Fibroblast of villous mesenchyme (primary cell): Measurements from ENCODE around the gene POLR2L. TPM values are rescaled to one million over a fixed set of nuclear protein-coding genes. Genes with fewer than 3 reads are reported as not detected.

Experiments
- DNase-seq: peaks from one replicate; pipeline ENCODE4 v3.0.0-alpha.2; 2010; ENCODE audit warnings: low read depth
- H3K4me3 ChIP-seq: 2 replicates; pipeline ENCODE4 v1.5.1; 2011; ENCODE audit warnings: low read depth, mild to moderate bottlenecking, low read length
- total RNA-seq: library from RNA; depleted of rRNA; stranded (reverse); fragments of >200 nt; gene quantifications from 2 replicates; pipeline ENCODE4 v1.2.3, GENCODE V29; 2012
- TF ChIP-seq, protein P1 (sequence below): IDR thresholded peaks from 2 replicates; pipeline ENCODE4 v1.5.1; 2012; ENCODE audit warnings: low read depth, mild to moderate bottlenecking, low read length; ENCODE audit not compliant: insufficient read depth

Gene POLR2L
- total RNA-seq, 1 donor: 92.4 TPM

DNA sequence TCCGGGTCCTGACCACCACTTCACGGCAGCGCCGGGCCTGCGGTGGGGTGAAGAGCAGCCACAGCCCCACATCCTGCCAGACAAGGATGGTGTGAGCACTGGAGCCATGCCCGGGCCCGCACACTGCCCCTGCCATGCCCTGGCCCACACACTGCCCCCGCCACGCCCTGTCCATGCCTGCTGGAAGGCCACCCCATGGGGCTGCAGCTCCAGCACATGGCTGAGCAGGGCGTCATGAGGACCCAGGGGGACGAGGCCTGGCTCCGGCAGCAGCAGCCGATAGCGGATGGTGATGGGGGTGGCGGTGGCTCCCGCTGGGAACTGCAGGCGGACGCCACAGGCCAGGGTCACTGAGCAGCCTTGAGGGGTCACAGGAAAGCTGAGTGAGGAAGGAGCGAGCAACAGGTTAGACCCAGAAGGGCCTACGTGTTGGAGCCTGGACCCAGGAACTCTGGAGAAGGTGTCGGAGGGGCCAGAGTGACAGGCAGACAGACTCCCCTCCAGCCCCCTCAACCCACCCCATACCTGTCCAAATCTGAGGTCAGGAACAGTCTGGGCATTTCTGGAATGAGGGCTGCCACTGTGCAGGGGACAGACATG lies 40.2 kb downstream of the POLR2L start:
- no peak overlapping the region for H3K4me3 ChIP-seq
- TF ChIP-seq, protein P1, sequence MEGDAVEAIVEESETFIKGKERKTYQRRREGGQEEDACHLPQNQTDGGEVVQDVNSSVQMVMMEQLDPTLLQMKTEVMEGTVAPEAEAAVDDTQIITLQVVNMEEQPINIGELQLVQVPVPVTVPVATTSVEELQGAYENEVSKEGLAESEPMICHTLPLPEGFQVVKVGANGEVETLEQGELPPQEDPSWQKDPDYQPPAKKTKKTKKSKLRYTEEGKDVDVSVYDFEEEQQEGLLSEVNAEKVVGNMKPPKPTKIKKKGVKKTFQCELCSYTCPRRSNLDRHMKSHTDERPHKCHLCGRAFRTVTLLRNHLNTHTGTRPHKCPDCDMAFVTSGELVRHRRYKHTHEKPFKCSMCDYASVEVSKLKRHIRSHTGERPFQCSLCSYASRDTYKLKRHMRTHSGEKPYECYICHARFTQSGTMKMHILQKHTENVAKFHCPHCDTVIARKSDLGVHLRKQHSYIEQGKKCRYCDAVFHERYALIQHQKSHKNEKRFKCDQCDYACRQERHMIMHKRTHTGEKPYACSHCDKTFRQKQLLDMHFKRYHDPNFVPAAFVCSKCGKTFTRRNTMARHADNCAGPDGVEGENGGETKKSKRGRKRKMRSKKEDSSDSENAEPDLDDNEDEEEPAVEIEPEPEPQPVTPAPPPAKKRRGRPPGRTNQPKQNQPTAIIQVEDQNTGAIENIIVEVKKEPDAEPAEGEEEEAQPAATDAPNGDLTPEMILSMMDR: no peak
- DNase-seq: no peak

DNA sequence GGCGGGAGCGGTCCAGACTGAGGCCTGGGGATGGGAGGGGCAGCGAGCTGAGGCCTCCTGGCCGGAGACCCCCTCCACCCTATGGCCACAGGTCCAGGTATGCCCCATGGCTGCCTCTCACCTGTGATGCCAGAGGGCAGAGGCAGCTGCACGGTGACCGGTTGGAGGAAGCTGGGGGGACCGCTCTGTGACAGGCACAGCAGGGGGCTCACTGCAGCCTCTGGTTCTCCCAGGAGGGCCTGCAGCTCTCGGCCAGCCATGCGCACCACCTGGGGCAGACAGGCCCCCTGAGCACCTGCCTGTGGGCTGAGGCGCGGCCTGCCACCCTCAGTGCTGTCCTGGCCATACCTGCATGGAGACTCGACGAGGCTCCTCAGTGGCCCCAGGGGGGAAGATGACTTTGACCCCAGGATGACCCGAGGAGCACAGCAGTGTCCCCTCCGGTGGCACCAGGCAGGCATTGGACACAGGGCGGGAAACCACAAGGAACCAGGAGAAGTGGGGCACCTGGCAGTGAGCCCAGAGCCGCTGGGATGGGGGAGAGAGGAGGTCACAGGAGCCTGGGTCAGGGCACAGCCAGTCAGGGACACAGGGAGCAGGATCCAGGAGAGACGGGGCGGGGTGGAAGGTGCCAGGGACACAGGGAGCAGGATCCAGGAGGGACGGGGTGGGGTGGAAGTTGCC lies 41.1 kb downstream of the POLR2L start:
- no peak for DNase-seq
- TF ChIP-seq, protein P1: no peak

DNA sequence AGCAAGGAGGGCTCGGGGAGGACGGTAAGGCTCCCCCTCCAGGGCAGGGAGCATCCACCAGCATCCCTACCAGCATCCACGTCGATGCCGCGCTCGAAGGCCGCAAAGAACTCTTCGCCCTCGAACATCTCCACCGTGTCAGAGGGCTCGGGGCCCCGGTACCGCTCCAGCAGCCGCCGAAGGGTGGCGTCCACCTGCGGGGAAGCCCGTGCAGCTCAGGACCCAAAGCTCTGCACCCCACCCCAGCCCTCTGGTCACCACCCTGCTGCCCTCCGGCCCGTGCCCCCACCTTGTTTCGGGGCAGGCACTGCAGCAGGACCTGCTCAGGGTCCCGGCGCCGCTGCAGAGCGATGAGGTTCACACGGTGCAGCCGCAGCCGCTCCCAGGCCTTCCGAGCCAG lies 41.9 kb downstream of the POLR2L start:
- H3K4me3 ChIP-seq: no peak overlapping the region
- TF ChIP-seq, protein P1: no peak
- DNase-seq: no peak

More for the DNA sequence above, 41.1 kb downstream of the POLR2L start:
- no peak overlapping the region for H3K4me3 ChIP-seq

DNA sequence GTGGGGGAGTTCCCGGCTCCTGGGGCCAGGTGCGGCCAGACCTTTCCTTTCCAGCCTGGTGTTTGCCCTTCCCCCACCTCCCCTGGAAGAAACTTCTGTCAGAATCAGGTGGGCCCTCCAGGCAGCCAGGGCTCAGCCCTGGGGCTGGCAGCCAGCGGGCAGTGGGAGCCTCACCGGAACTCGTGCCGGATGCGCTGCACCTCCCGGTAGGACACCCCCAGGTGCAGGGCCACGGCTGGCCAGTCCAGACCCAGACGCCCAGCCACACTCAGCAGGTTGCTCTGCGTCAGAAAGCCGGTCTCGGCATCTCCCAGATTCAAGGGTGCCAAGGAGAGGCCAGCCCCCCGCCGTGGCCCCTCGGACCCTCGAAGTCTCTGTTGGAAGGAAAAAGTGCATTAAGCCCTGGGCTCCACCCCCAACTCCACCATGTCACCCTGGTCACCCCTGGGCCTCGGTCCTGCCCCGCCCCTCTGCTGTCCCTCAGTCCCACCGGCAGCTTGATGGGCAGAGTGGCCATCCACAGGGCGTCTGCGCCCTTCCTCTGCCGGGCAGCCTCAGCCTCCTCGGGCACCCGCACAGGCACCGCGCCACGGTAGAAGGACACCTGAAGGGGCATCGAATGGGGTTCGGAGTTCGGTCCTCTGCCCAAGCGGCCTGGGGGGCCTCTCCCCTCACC lies 42.5 kb downstream of the POLR2L start:
- TF ChIP-seq, protein P1: no peak
- no peak for DNase-seq
- no peak overlapping the region for H3K4me3 ChIP-seq

DNA sequence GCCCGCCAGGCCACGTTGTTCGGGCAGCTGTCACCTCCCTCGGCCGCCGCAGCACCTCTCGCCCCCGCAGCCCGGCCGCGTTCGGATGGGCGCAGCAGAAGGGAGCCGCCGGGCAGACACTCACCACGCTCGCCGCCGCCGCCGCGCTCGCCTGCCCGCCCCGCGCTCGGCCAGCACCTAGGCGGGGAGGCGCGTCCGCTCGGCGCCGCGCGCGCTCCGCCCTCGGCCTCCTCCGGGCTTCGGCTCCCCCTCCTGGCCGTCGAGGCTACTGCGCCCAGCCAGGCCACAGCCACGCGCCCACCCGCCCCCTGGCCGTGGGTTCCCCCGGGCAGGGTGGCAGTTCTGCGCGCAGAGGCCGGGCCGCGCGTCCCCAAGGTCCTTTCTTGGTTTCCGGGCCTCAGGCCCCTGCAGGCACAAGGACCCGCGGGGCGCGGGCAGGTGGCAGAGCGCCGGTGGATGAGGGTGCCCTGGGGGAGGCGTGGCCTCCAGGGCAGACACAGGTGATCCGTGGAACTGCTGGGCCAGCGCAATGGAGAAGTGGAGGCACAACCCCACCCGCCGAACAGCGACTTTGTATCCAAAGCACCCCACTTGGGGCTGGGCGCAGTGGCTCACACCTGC lies 44.1 kb downstream of the POLR2L start, which contains the start of gene SLC25A22:
TSS of gene SLC25A22 (minus strand) at position 189 of the 621 bp plus-strand sequence. CDS start 3,275 bp downstream, outside the sequence.
- peak; percentile 71 for DNase-seq
- TF ChIP-seq, protein P1: peak; percentile 65
- H3K4me3 ChIP-seq: peak within 1 kb of the TSS; percentile 74

DNA sequence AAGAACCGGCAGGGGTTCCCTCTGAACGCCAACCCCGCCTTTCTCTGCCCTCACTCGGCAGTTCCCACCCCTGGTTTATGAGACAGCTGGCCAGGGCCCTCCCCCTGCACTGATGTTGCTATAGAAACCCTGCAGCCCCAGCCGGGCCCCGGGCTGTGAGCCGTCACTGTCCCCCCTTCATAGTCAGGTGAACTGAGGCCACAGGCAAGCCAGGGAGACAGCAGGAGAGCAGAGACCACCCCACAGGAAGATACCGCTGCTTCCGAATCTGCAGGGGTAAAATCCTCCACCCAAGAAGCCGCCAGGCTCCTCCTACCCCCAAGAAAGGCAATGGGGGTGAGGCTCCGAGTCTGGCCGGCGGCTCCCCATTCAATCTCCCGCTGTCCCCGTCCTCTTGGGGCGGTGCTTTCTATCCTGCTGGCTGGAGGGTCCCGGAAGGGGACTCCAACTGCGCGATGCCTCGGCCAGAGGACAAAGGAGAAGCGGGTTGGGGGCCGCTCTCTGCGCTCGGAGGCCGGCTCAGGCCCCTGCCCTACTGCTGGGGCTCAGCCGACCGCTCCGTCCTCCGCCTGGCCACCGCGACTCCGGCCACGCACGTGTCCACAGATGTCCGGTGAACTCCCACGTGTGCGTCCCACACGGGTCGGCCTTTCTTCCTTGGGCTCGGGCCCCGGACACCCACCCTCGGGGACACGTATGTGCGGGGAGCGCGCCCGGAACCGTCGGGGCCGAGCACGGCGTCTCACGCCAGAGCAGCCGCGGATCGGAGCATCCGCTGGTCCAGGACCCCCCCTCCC lies 44.8 kb downstream of the POLR2L start:
- DNase-seq: peak; percentile 91
- TF ChIP-seq, protein P1: no peak
- peak overlapping the region; percentile 74 for H3K4me3 ChIP-seq
